Measurements from ENCODE around the gene CEP72.
"Not testable (repeated sequence)": the region's sequence is repeated elsewhere in the genome, so short reads cannot be mapped to it uniquely, and the experiment has no call there.

The CEP72 gene

DNA sequence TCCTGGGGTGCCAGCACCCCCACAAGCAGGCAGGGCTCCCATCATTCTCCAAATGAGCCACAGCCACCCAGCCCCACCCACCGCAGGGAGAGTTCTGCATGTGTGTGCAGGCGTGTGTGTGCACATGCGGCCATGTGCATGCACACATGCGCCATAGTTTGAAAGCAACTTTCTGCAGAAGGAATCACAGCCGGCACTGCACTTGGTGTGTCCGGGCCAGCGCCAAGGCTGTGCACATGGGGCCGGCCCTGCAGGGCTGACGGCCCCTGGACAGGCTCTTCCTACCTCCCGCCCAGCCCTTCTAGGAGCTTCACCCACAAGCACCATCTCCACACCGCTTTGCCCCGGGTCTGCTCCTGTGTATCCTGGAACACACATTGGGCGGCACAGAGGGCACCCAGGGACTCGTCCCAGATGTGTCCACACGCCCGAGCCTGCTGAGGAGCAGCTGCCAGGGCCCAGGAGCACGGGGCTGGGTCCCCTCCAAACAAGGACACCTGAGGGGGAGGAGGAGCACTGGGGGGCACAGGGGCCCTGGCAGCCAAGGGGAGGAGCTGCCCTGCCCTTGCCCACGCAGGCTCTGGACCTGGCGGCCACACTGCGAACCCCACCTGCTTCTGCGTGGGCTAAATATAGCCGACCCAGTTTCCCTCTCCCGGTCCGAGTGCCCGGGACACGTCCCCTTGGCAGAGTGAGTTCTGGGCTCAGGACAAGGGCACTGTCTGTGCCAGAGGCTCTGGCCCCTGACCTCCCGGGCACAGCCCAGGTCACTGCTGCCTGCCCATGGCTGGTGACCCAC is 61.9 kb downstream of the CEP72 start:
- no peak for DNase-seq

DNA sequence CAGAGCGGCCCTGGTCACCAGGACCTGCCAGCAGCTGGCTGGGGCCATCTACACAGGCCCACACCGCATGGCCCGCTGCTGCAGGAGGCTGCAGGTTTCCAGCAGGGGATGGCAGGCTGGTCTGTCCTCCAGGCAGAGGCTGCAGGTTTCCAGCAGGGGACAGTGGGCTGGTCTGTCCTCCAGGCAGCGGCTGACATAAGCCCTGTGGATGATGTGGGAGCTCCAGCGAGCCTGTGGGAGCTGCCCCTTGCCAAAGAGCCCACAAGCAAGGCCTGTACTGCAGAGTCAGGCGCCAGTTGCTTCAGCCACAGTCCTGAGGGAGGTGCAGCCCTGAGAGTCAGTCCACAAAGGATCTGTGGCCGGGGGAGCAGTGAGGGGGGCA is 62.5 kb downstream of the CEP72 start:
- no peak for DNase-seq

DNA sequence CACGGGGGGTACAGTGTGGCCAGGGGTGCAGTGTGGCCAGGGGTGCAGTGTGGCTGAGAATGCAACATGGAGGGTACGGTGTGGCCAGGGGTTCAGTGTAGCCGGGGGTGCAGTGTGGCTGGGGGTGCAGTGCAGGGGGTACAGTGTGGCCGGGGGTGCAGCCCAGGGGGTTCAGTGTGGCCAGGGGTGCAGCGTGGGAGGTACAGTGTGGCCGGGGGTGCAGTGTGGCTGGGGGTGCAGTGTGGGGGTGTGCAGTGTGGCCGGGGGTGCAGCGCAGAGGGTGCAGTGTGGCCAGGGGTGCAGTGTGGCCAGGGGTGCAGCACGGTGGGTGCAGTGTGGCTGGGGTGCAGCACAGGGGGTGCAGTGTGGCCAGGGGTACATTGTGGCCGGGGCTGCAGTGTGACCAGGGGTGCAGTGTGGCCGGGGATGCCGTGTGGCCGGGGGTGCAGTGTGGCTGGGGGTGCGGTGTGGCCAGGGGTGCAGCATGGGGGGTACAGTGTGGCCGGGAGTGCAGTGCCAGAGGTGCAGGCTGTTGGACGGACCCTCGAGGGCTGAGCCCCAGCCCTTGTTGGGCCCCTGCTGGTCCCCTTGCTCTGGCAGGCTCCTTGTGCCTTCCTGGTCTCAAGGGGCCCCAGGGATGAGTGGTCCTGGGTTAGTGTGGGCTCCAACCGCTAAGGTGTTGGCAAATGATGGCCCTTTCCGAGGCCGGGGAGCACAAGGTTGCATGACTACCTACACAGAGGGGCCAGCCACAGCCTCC is 63.2 kb downstream of the CEP72 start:
- DNase-seq, result no peak

DNA sequence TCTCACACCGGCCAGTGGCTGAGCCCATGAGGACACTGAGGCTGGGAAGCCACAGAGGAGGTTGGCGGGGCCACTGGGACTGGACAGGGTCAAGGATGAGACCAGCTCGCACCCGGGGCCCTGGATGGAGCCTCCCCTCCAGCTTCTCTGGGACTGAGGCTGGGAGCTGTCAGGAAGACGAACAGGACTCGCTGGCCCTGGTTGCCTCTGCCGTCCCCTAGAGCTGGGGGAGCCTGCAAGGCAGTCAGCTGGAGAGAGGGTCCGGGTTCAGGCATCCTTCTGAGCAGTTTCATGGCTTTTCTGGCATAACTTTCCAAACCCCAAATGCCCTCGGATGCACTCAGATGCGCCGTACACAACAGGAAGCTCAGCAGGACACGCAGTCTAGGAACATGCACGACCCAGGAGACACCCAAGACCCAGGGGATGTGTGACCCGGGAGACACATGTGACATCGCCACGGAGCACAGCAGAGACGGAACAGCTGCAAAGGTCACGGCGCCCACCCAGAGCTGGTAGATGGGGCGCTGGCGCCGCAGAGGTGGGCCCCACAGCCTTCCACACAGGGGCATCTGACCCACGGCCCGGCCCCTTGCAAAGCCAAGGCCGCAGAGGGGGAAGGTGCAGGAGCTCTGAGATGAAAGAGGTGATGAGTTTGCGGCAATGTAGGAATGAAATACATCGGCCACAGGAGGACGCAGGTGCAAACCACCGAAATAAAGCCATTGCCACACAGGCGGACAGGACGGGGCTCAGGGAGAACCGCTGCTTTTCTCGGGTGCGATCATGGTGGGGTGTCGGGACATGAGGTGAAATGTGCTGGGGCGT is 63.9 kb downstream of the CEP72 start:
- no peak for DNase-seq

DNA sequence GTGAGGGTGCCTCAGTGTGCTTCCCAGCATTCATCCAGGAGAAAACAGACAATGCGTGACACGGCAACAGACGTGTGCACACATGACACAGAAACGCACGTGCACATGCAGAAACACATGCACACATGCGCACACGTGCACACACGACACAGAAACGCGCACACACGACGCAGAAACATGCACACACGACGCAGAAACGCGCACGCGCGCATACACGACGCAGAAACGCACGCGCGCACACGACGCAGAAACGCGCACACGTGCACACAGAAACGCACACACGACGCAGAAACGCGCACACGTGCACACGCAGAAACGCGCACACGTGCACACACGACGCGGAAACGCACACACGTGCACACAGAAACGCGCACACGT is 64.5 kb downstream of the CEP72 start:
- no peak for DNase-seq

DNA sequence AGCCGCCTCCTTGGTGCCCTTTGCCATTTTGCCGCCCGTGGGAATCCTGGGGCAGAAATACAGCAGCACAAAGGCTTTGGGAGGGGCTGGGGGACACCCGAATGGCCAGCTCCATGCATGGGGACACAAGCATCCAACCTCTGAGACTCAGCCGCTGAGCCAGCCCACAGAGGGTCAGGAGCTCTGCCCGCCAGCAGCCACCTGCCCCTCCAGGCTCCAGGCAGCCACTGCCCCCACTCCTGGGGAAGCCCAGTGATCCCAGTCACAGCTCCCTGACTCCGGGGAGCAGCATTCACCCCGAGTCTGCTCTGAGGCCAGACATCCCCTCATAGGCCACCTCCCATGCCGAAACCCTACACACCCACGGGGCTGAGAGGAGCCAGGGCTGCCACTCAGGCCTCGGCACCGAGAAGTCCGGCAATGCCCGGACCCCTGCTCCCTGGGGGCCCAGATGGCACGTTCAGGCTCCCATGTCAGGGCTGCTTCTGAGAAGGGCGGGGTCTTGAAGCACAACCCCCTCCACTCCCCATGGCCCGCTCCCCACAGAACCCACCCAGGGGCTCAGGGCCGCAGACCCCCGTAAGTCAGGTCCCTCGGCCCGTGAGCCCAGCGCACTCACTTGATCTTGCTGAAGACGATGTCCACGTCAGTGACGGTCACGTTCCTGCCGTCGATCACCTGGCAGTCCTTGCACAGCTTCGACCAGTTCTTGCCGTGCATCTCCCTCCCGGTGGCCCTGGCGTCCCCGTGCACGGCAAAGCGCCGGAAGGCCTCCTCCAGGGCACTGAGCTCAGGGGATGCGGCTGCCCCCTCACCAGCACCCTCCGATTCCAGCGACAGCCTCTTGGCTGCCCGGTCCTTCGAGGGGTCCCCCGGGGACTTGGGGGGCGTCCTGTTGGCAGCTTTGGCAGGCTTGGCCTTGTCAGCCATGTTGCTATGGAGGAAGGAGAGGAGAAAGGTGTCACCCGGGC is 65.3 kb downstream of the CEP72 start:
- DNase-seq, result no peak

DNA sequence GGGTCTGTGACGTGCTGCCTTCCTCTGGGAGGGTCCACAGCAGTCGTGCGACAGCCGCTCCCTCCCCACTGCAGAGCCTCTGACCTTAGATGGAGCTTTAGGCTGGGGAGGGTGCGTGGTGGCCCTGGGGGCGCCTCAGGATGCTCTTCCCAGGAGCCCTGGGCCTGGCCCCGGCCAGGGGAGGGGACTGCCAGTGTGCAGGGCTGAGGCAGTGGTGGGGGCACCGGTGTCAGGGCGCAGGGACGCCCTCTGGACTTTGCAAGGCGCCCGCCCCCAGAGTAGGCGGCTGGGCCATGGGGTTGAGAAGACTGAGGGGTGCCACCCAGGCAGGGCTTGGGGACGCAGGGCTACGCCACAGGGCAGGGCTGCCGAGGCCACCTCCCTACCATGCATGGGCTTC is 66.4 kb downstream of the CEP72 start:
- DNase-seq, result not testable (repeated sequence)

DNA sequence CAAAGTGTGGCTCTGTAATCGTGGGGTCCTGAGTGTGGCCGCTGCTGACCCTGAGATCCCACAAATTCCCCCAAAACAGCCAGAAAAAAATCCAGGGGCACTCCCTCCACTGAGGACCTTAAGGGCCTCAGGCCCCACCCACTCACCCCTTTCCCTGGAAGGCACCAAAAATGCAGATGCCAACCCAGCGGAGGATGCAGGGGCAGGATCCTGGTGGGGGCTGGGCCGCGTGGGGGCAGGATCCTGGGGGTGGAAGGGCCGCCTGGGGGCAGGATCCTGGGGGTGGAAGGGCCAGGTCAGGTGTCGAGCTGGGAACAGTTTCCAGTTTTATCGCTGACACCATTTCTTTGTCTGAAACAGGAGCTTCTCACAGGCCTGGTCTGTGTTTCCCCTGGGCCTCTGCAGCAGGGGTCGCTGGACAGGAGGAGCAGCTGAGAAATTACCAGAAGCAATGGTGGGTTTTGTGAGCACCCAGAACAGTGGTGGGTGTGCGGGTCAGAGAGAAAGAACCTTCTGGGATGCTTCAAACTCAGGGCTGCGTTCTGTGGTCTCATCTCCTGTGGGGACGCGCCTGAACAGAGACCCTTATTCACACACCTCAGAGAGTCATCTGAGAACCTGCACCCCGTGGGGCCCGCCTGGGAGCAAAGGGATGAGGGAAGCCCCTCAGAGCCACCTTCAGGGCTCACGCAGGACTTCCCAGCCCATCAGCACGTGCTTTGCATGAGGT is 67.2 kb downstream of the CEP72 start:
- DNase-seq, result not testable (repeated sequence)

DNA sequence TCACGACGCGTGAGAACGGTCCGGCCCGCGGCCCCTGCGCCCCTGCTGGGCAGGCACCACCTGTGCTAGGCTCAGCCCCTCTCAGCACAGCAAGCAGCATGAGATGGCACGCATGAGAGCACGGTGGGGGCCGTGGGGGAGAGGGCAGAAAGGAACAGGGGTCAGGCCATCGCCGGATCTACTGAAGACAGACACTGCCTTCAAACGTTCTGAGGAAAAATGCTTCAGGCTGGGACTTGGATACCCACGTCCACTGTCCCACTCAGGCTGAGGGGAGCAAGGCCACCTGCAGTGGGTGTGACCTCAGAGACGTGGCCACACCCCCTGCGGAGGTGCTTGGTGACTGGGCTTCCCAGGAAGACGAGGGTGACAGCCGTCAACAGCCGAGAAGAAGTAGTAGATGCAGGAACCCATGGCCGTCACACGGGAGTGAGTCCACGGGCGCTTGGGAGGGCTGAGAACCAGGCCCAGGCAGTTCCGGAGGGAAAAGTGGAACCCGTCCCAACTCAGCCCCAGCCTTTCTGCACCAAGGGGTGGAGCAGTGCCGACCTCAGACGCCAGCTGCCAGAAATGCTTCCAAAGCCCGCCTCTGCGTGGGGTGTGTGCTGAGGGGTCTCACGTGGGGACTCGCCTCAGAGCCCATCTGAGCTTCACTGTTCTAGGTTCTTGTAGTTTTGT is 68.1 kb downstream of the CEP72 start:
- DNase-seq, result not testable (repeated sequence)

DNA sequence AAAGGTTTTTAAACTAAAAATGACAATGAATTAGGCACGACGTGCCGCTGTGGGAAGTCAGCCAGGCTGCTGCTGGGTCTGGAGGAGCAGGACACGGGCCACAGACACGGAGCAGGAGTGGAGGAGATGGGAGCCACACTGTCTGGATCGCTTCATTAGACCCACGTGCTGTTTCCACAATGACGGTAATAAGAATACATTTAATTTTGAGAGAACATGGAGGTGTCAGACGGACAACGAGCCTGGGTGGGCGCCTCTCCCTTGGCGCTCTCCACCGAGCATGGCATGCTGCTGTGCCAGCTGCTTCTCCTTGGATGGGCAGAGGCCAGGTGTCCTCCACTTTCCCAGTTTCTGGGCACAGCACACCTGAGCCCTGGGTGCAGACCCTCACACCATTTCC is 68.7 kb downstream of the CEP72 start:
- DNase-seq, result not testable (repeated sequence)

DNA sequence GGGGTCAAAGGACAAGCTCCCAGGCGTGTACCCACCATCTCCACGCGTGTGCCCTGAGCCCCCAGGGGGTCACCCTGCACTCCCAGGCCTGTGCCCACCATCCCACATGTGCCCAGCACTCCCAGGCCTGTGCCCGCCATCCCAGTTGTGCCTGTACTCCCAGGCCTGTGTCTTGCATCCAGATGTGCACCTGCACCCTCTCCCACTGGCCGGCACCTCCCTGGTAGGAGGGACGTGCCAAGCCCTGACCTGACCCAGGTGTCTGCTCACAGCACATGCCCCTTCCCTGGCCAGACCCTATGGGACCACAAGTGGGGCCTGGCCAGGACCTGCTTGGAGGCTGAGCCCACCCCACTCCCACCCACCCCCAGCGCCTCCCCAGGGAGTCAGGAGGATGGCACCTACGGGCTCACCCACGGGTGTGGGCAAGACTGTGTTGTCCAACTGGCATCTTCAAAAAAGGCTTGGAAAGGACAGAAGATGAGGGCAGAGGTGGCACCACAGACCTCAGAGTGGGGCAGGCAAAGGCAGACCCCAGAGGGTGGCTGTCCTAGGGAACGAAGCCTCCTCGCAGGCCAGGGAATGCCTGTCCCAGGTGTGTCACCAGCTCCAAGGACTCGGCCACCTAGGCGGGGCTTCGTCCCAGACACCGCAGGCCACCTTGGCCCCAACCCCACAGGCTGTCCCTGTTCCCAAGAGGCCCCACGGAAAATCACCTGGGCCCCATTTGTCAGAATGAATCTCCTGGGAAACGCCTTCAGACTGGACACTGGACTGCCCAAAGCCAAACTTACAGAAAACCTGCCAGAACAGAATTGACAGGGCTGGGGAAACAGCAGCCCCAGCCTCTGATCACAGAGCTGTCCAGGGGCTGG is 69.4 kb downstream of the CEP72 start:
- not testable (repeated sequence) for DNase-seq

DNA sequence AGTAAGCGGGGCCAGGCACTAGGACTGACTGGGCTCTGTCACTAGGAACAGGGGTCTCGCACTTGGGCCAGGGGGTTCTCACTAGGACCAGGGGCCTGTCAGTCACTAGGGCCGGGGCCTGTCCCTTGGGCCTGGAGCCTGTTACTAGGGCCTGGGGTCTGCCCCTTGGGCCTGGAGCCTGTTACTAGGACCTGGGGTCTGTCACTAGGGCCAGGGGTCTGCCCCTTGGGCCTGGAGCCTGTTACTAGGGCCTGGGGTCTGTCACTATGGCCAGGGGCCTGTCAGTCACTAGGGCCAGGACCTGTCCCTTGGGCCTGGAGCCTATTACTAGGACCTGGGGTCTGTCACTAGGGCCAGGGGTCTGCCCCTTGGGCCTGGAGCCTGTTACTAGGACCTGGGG is 70.1 kb downstream of the CEP72 start:
- not testable (repeated sequence) for DNase-seq

DNA sequence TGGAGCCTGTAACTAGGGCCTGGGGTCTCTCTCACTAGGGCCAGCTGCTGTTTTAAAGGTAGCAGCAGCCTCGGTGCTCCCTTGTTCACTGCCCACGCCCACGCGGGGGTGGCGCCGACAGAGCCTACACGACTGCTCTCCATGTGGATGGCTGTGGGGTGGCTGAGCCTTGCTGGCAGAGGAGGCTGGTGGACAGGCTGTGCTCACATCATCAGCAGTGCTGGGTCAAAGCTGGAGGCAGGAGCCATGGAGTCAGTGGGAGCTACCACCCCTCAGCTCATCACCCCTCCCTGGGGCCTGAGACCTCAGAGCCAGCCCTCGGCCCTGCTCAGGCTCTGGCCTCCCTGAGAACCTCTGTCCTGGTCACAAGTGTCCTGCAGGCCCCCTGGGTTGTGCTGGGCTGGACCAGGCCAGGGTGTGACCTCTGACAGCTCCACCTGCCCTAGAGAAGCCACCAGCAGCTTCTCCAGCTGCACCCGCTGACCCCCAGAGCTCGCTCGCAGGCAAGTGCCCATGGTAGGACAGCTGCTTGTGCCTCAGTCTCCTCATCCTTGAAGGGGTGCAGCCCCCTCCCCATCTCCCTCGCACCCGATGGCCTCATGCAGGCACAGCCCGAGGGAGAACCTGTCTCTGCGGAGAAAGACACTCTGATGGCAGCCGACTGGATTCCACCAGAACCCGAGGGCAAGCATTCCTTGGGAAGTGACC is 70.7 kb downstream of the CEP72 start:
- DNase-seq, result not testable (repeated sequence)

DNA sequence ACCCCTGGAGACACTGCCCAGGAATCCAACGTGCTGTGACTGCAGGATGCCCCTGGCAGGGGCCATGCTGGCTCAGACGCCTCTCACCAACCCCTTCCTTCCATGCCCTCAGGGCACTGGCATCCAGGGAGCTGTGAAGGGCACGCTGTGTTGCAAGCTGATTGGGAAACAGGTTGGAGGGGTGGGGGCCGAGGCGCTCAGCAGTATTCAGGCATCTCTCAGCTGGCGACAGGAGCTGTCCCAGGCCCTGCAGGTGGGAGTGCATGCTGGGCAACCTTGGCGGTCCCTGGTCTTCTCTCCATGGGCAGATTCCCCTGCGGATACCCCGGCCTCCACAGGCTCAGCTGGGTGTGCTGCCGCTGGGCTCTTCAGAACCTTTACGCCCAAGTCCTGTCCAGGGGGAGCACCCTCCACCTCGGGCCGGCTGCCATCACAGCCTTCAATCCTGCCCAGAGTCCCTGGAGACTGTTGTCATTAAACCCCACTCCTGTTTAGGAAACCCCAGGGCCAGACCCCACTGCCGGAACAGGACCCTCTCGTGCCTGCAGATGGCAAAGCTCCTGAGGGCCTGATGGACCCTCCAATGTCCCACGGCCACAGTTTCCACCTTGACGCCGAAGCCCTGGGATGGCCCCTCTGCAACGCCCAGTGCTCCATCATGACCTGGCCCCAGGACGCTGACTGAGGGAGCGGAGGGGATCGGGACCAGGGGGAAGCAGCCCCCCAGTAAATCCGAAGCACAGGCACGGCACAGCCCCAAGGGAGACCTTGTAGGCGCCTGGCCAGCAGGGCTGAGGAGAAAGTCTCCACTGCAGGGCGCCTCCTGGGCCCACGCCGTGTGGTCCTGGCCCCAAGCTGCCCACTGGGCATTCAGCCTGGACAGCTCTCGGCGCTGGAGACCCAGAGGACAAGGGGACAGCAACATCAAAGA is 71.7 kb downstream of the CEP72 start:
- no peak for DNase-seq

DNA sequence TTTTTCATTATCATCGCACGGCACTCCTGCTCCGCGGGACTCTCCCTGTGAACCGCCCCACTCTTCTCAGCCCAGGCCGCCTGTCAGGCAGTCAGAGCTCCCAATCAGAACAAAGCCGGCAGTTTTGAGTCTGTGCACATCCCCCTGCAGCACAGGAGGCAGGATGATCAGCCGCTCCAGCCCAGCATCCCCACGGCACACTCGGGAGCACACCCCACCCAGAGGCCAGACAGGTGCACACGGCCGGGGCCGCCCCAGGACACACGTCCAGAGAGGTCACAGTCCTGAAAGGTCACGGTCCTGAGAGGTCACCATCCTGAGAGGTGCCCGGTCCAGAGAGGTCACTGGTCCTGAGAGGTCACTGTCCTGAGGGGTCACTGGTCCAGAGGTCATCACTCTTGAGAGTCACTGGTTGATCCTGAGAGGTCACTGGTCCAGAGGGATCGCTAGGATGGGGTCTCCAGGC is 72.6 kb downstream of the CEP72 start:
- DNase-seq, result no peak

DNA sequence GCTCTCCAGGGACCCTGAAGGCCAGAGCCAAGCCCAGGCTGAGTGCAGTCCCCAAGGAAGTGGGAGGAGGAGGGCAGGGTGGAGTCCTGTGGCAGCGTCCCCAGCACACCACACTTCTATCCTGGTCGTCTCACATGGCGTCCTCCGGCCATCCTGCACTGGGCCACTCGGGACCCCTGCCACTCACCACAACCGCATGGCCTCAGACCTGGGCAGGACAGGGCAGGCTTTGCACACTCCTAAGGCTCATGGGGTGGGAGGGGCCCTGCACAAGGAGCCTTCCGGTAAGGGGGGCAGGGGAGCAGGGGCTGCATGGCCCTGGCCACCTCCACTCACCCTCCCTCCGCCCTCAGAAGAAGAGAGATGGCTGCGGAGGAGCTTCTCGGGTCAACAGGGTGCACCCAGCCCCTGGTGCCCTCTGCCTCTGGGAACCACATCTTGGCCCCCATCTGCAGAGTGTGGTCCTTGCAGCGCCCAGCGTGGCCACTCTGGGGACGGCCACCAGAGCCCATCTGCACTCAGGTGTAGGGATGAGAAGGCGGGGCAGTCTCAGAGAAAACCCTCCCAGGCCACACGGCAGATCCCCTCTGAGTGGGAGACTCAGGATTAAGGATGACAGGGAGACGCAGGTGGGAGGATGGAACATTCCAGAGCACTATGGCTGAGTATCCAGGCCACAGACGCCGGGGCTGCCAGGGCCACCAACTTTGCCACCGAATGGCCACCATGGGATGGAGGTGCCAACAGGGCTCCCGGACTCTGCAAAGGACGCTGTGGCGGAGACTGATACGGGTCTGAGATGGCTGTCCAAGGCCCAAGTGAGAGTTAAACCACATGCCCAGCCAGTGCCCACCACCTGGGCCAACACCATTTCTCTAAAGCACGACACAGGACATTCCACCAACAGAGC is 73.4 kb downstream of the CEP72 start:
- DNase-seq, result no peak

DNA sequence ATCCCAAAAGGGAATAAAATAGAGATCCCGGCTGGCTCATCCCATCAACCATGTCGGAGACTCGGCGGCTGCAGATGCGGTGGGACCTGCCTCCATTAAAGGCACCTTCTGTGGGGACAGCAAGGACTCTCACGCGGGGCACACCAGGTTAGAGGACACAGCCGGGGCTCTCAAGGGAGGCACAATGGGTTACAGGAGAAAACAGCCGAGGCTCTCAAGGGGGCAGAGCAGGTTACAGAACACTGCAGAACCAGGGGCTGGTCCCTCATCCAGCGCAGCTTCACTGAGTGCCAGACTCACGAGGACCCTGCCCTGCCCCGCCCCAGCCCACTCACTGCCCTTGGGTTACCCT is 74.0 kb downstream of the CEP72 start:
- DNase-seq, result not testable (repeated sequence)
